Uterus (tissue), 2 donors: ENCODE results near the gene MYORG.

Experiments used
- POLR2A ChIP-seq, 2 donors: fragments of 450-650 bp; IDR thresholded peaks; one replicate each; pipeline ENCODE4 v1.6.1; 2016; ENCODE audit warnings: antibody characterized with exemption in 2 of 2, mild to moderate bottlenecking in 1 of 2, moderate library complexity in 1 of 2
- TF ChIP-seq, protein P1 (sequence below), 4 experiments: fragments of 200-600 bp in 2 of 4; fragments of 450-650 bp in 2 of 4; sonication (generic) in 2 of 4; IDR thresholded peaks; one replicate each; pipeline ENCODE4 v1.5.1; 2016 to 2019; ENCODE audit warnings: antibody characterized with exemption in 4 of 4, mild to moderate bottlenecking in 2 of 4, moderate library complexity in 1 of 4

DNA sequence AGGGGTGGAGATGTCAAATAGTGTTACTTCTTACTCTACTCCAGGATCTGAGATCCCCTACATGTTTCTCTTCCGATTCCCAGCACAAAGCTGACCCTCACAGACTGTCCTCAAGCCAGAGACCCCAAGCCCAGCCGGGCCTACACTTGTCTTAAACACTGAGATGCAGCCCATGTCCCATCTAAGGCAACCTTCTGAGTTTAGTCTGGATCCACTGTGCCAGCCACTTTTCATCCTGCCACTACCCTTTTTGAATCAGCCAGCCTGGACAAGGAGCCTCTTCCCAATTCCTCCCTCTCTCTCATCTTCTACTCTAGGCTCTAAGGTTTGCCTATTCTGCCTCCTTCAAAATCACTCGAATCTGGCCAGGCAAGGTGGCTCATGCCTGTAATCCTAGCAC lies 6.2 kb upstream of the MYORG start:
- TF ChIP-seq POLR2A (IDR thresholded peaks at IDR 0.05) = no peak
- TF ChIP-seq, protein P1, sequence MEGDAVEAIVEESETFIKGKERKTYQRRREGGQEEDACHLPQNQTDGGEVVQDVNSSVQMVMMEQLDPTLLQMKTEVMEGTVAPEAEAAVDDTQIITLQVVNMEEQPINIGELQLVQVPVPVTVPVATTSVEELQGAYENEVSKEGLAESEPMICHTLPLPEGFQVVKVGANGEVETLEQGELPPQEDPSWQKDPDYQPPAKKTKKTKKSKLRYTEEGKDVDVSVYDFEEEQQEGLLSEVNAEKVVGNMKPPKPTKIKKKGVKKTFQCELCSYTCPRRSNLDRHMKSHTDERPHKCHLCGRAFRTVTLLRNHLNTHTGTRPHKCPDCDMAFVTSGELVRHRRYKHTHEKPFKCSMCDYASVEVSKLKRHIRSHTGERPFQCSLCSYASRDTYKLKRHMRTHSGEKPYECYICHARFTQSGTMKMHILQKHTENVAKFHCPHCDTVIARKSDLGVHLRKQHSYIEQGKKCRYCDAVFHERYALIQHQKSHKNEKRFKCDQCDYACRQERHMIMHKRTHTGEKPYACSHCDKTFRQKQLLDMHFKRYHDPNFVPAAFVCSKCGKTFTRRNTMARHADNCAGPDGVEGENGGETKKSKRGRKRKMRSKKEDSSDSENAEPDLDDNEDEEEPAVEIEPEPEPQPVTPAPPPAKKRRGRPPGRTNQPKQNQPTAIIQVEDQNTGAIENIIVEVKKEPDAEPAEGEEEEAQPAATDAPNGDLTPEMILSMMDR (IDR thresholded peaks at IDR 0.05) = no peak
